Right ventricle myocardium superior (tissue), 1 donor: ENCODE results near the gene IFRD2. TPM values are rescaled to one million over a fixed set of nuclear protein-coding genes. Genes with fewer than 3 reads are reported as not detected.
"Not testable (repeated sequence)": the region's sequence is repeated elsewhere in the genome, so short reads cannot be mapped to it uniquely, and the experiment has no call there.

ENCODE experiments used
- ATAC-seq: fragments of 200-7000 bp; cut with Tn5 transposase; one replicate; pipeline ENCODE4 v1.9.1; 2020; ENCODE audit warnings: mild to moderate bottlenecking; ENCODE audit not compliant: poor library complexity
- DNase-seq: peaks from one replicate; pipeline ENCODE4 v3.0.0-alpha.2; 2020
- intact Hi-C: fragments of 100-400 bp; cut with DNase I; formaldehyde crosslinking; loops from one replicate; pipeline ENCODE4 v1.11.2; 2022
- total RNA-seq: library from RNA; stranded (reverse); fragmentation: NEBNext Ultra II Directional; extraction: Animal tissue kit (Norgen Biotek cat#: 25700); gene quantifications from one replicate; pipeline ENCODE4 v1.2.1, GENCODE V29; 2021
- donor health status: DM: no; HTN: yes; CAD: no; lungs with severe emphysema.

Gene IFRD2
- total RNA-seq, 1 donor from 2014 or later = 70.1 TPM

GRCh38 chr3:50294089-50294488, 1.9 kb upstream of the IFRD2 start:
- ATAC-seq = no peak
- DNase-seq = no peak
- intact Hi-C loops = no loop called here

DNA sequence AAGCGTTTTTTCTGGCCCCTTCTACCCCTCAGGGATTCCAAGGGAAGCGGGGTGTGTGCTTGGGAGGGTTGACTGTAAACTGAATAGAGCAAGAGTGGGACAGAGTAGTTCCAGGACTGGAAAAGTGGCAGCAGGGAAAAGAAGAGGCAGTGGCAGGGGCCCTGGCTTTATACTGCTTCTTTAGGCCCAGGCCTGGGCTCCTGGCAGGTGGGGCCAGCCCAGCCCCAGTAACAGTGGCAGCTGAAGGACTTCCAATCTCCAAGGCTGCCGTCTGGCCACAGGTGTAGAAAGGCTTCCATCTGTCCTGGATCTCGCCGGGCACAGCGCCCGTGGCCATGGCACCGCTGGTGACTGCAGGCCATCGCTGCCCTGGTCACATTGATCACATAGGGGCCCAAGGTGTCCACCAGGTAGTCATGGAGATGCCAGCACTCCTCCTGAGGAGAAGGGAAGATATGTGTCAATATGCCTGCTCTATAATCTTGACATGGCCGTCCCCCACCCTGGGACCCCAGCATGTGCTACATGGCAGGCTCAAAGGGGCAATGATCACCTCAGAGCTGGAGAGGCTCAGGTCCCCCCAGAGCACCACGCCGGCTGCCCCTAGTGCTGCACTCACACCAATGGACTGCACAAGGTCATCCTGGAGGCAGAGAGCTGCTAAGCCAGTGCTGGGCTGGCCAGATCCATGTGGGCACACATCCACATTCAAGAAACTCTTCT, 1.0 kb upstream of the IFRD2 start:
- no peak for ATAC-seq
- intact Hi-C loops = no loop called here
- peak; percentile 47 for DNase-seq

DNA sequence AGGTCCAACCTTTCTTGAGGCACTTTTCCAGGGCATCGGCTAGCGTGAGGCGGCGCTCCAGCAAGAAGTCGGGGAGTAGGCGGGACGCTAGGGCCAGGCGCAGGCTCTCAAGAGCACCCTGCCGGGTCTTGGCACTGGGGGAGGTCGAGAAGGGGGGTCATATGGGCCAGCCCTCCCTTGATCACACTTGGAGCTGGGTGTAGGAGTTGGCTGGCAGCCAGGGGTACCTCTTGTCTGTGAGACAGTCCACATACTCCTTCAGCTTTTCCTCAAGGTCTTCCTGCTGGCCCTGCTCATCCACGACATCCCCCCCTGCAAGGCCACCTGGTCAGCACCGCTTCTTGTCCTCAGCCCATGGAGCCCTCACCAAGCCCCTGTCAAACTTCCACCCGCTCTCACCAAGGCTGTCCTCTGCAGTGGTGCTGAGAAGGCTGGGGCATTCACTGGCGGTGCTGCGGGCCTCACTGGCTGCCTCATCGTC, 2.0 kb downstream of the IFRD2 start:
- intact Hi-C loops = no loop called here
- ATAC-seq = no peak
- DNase-seq = peak; percentile 51

- no peak for ATAC-seq
- intact Hi-C loops = no loop called here
- no peak for DNase-seq
These were observed 3.1 kb downstream of the IFRD2 start for GRCh38 chr3:50289130-50289529.

- ATAC-seq = no peak
- intact Hi-C loops = no loop called here
- no peak for DNase-seq
These were observed 3.7 kb downstream of the IFRD2 start for GRCh38 chr3:50288387-50289007.

- ATAC-seq = peak; percentile 63
- intact Hi-C loops = no loop called here
- peak; percentile 75 for DNase-seq
These were observed 5.0 kb downstream of the IFRD2 start for GRCh38 chr3:50287262-50287661.

DNA sequence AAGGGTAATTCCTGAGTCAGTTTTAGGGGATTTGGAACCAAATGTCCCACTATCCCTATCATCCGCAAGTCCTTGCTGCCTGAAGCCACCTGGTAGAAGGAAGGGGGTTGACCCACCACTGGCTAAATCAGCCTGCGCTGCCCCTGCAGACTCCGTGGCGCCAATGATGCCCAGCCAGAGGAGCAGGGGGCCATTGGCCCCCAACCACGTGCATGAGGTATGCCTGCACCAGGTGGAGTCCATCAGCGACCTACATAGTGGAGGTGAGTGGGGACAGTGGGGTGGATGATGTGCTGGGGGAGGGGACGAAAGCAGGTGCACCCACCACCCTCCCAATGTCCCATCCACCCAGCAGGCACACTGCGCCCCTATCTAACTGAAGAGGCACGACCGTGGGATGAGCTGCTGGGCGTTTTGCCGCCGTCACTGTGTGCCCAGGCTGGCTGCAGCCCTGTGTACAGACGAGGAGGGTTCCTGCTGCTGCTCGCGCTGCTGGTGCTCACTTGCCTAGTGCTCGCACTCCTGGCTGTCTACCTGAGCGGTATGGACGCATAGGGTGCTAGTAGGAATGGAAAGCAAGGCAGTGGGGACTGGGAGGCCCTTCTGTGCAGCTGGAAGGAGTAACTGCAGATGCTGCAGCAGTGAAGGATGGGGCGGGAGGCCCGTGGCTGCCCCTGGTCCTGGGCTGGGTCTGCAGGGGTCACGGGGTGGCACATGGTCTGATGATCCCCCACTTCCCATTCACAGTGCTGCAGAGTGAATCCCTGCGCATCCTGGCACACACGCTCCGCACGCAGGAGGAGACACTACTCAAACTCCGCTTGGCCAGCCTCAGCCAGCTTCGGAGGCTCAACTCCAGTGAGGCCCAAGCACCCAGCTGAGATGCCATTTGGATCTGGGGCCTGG, 5.7 kb downstream of the IFRD2 start:
- DNase-seq (no peak), ATAC-seq (peak; percentile 4)
- intact Hi-C loops = no loop called here

DNA sequence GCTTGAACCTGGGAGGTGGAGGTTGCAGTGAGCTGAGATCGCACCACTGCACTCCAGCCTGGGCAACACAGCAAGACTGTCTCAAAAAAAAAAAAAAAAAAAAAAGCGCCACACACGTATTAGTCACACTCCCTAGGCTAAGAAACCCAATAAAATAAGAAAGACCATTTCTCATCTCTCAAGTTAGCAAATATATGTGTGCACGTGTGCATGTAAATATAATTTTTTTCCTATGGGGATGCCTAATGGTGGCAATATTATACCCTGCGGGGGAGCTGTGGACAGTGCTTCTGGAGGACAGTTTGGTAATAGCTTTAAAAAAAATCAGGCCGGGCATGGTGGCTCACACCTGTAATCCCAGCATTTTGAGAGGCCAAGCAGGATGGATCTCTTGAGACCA, 8.1 kb downstream of the IFRD2 start:
- ATAC-seq, DNase-seq, intact Hi-C loops: not testable (repeated sequence)

DNA sequence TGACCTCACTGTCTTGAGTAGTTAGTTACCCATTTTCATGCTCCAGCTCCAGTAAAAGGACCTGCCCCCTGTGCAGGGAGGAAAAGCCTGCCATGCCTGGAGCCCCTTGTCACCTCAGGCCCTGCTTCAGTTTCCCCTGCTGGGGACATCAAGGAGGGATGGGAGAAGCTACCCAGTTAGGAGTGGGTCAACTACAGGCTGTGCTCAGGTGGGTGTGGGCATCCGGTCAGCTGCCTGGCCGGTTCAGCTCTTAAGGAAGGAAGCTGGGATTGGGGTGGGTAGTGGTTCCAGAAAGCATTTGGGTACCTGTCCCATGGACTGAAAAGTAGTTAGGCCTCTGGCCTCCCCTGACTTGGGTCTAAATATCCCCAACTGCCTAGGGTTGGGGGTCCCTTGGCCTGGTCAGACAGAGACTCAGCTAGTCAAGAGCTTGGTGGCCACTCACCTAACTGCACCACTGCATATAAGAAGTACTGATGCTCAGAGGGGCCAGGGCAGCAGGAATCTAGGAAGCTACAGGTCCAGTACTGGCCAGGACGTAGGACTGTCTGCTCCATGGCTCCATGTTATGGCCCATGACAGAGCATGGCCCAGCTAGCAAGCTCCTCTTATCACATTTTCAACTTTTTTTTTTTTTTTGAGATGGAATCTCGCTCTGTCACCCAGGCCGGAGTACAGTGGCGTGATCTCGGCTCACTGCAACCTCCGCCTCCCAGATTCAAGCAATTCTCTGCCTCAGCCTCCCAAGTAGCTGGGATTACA, 12.8 kb downstream of the IFRD2 start:
- intact Hi-C loops = no loop called here
- peak; percentile 32 for ATAC-seq
- no peak for DNase-seq

DNA sequence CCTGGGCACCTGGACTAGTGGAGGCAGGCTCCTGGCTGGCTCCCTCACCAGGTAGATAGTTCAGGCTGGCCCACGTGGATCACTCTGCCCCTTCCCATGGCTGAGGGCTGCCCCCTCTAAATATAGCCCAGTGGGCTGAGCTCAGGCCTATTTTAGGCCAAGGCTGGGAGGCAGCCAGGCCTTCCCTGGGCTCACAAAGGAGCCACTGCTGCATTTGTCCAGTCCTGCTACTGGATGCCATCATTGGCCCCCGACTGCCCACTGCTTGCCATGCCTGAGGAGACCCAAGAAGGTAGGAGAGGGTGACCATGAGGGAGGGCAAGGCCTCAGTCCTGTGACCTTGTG, 13.4 kb downstream of the IFRD2 start, which contains the start of gene LSMEM2:
TSS of gene LSMEM2 (plus strand) at position 208 of the 345 bp plus-strand sequence. CDS start at position 235, 27 bp downstream.
- ATAC-seq (peak; percentile 89), DNase-seq (peak; percentile 80)
- intact Hi-C loops = no loop called here

GRCh38 chr3:50278123-50278879, 13.9 kb downstream of the IFRD2 start:
- DNase-seq = no peak
- intact Hi-C loops = no loop called here
- no peak for ATAC-seq

DNA sequence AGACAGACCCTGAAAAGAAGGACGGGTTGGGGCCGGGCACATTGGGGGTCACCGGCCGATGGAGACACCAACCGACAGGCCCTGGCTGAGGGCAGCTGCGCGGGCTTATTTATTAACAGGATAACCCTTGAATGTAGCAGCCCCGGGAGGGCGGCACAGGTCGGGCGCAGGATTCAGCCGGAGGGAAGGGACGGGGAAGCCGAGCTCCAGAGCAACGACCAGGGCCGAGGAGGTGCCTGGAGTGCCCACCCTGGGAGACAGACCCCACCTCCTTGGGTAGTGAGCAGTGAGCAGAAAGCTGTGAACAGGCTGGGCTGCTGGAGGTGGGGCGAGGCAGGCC, 15.5 kb downstream of the IFRD2 start:
- ATAC-seq = no peak
- intact Hi-C loops = no loop called here

DNA sequence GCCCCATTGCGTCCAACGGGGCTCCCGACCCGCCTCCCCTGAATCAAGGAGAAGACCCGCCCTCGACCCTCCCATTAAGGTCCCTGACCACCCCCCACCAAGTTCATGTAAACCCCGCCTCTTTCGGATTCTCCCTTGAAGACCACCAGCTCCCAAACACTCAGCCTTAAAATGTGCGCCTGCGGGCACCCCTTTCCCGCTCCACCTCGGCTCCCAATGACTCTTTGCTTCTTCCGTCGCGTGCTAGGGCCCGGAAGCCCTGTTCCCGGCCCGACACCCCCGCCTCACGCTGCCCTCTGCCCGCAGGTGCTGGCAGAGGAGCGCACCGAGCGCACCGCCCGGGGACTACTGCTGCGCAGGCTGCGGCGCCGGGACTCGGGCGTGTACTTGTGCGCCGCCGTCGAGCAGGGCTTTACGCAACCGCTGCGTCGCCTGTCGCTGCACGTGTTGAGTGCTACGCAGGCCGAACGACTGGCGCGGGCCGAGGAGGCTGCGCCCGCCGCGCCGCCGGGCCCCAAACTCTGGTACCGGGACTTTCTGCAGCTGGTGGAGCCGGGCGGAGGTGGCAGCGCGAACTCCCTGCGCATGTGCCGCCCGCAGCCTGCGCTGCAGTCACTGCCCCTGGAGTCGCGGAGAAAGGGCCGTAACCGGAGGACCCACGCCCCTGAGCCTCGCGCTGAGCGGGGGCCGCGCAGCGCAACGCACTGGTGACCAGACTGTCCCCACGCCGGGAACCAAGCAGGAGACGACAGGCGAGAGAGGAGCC, 16.1 kb downstream of the IFRD2 start:
- DNase-seq = no peak
- intact Hi-C loops = no loop called here
- no peak for ATAC-seq

More for the DNA sequence above, 15.5 kb downstream of the IFRD2 start:
- DNase-seq = no peak

- DNase-seq = no peak
- intact Hi-C loops = no loop called here
- no peak for ATAC-seq
These were observed 16.9 kb downstream of the IFRD2 start for GRCh38 chr3:50275141-50275995.

GRCh38 chr3:50274371-50275104, 17.7 kb downstream of the IFRD2 start:
- DNase-seq = peak; percentile 79
- ATAC-seq = peak; percentile 29
- intact Hi-C loops = loop anchor here (5.0 kb wide), 1 partner anchor 48 kb away; the partner anchor contains the start of gene HYAL2

GRCh38 chr3:50273689-50274065, 18.6 kb downstream of the IFRD2 start:
- DNase-seq = no peak
- intact Hi-C loops = loop anchor here (2.0 to 5.0 kb wide), 2 partner anchors 49 to 81 kb away; partner anchors contain the start of gene HYAL2
- ATAC-seq = no peak
